ENCODE data around the gene RPL12. TPM values are rescaled to one million over a fixed set of nuclear protein-coding genes. Genes with fewer than 3 reads are reported as not detected.

RPL12 gene
- total RNA-seq, 4 donors from 2014 or later = 1,054 to 2,042 (median 1,540) TPM

DNA sequence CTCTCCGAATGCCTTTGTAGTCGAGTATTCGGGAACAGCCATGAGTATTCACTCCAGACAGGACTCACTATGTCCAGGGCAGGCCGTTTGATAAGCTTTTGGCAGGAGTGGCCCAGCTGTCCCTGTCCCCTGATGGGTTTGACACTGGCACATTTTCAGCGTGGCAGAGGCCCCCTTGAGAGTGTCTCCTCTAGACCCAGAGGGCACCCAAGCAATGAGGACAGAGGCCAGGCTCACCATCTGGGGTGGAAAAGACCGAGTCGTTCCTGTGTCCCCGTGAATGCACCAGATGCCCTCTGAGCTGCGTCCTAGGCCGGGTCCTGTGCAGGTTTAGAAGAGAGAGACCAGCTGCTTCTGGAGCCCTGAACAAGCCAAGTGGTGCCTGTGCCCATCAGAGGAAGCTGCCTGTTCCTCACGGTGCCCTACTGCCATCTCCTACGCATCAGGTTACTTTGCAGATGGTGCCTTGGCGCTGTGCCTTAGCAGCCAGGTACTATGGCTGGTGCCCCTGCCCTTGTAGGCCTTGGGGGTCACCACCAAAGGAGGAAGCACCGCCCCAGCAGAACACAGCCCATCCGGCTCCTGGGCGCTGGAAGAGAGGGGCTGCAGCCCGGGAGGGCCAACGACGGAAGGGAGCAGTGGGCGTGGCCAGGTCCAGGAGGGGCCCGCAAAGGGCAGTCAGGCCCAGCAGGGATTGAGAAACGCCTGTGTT lies 42.5 kb upstream of the RPL12 start:
- Histone ChIP-seq H3K27me3 (no peaks in the 10 kb centered on the region), H3K4me3 (no peak overlapping the region), H3K36me3 (peaks cover 0 to 11% (median 0%) of the 10 kb centered on the region in 4 donors), H3K27ac (peak overlapping the region in 2 of 4 donors; percentile 83 to 88), H3K4me1 (peaks cover 0 to 21% (median 20%) of the 10 kb centered on the region in 4 donors), H3K9me3 (no peaks in the 10 kb centered on the region)
- in situ Hi-C loops (cut with MboI; ENCODE audit: low pct_ligation_motif_present in 1 of 4, low pct_unique_long_range_greater_than_20kb in 1 of 4, low sequenced_read_pairs in 3 of 4) = no loop called here
- intact Hi-C loops (cut with DNase I; ENCODE audit: low total_unique reads) = no loop called here
- DNase-seq = no peak
- TF ChIP-seq POLR2AphosphoS5 (IDR thresholded peaks at IDR 0.05) (no peak), EP300 (IDR thresholded peaks at IDR 0.05; ENCODE audit: low read depth) (no peak), POLR2A (IDR thresholded peaks at IDR 0.05) (no peak), CTCF (IDR thresholded peaks at IDR 0.05) (no peak)
- WGBS, 2 donors (ENCODE audit: low coverage in 1 of 2) = 90 to 91% methylated on average over 4 to 21 of the region's 22 CpGs

GRCh38 chr9:127492616-127493015 lies 41.4 kb upstream of the RPL12 start:
- H3K27ac ChIP-seq = no peak overlapping the region
- H3K36me3 ChIP-seq = peaks cover 0 to 12% (median 0%) of the 10 kb centered on the region in 4 donors
- no peaks in the 10 kb centered on the region for H3K27me3 ChIP-seq
- in situ Hi-C loops (cut with MboI; ENCODE audit: low pct_ligation_motif_present in 1 of 4, low pct_unique_long_range_greater_than_20kb in 1 of 4, low sequenced_read_pairs in 3 of 4) (no loop called here), intact Hi-C loops (cut with DNase I; ENCODE audit: low total_unique reads) (no loop called here)
- WGBS, 2 donors (ENCODE audit: low coverage in 1 of 2) = 90% methylated on average over 14 of the region's 14 CpGs; no CpG with 5 or more reads in 1 of the 2 donors
- TF ChIP-seq CTCF (IDR thresholded peaks at IDR 0.05) (no peak), EP300 (IDR thresholded peaks at IDR 0.05; ENCODE audit: low read depth) (no peak), POLR2A (IDR thresholded peaks at IDR 0.05) (no peak), POLR2AphosphoS5 (IDR thresholded peaks at IDR 0.05) (no peak)
- no peak overlapping the region for H3K4me3 ChIP-seq
- no peaks in the 10 kb centered on the region for H3K9me3 ChIP-seq
- peaks cover 0 to 21% (median 20%) of the 10 kb centered on the region in 4 donors for H3K4me1 ChIP-seq
- DNase-seq = no peak

DNA sequence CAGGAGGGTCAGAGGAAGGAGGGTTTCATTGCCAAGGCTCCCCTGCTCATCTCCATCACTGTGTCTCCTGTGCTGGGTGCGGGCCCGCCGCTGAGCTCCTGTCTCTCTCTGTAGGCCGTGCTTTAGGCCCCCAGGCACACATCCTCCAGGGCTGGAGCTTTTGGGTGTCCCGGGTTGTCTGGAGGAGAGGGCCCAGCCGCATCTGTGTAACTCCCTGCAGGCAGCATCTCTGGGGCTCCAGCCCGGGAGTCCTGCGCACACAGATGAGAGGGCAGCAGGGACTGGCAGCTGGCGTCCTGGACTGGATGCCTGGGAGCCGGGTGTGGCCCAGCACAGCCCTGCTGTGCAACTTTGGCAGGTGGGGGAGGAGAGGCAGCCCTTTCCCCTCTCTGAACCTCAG lies 40.3 kb upstream of the RPL12 start:
- no peak for DNase-seq
- no peaks in the 10 kb centered on the region for H3K9me3 ChIP-seq
- 77% methylated on average over 10 of the region's 10 CpGs; no CpG with 5 or more reads in 1 of the 2 donors for WGBS, 2 donors (ENCODE audit: low coverage in 1 of 2)
- TF ChIP-seq POLR2AphosphoS5 (IDR thresholded peaks at IDR 0.05) (no peak), EP300 (IDR thresholded peaks at IDR 0.05; ENCODE audit: low read depth) (no peak), POLR2A (IDR thresholded peaks at IDR 0.05) (no peak), CTCF (IDR thresholded peaks at IDR 0.05) (no peak)
- peaks cover 0 to 21% (median 19%) of the 10 kb centered on the region in 4 donors for H3K4me1 ChIP-seq
- no peaks in the 10 kb centered on the region for H3K27me3 ChIP-seq
- in situ Hi-C loops (cut with MboI; ENCODE audit: low pct_ligation_motif_present in 1 of 4, low pct_unique_long_range_greater_than_20kb in 1 of 4, low sequenced_read_pairs in 3 of 4) = no loop called here
- H3K36me3 ChIP-seq = peaks cover 0 to 12% (median 0%) of the 10 kb centered on the region in 4 donors
- no peak overlapping the region for H3K4me3 ChIP-seq
- intact Hi-C loops (cut with DNase I; ENCODE audit: low total_unique reads) = no loop called here
- H3K27ac ChIP-seq = no peak overlapping the region

- no peak overlapping the region for H3K27ac ChIP-seq
- H3K4me1 ChIP-seq = peaks cover 0 to 17% (median 14%) of the 10 kb centered on the region in 4 donors
- in situ Hi-C loops (cut with MboI; ENCODE audit: low pct_ligation_motif_present in 1 of 4, low pct_unique_long_range_greater_than_20kb in 1 of 4, low sequenced_read_pairs in 3 of 4) (no loop called here), intact Hi-C loops (cut with DNase I; ENCODE audit: low total_unique reads) (no loop called here)
- no peaks in the 10 kb centered on the region for H3K27me3 ChIP-seq
- H3K9me3 ChIP-seq = no peaks in the 10 kb centered on the region
- no peak for DNase-seq
- no peak for TF ChIP-seq EP300 (IDR thresholded peaks at IDR 0.05; ENCODE audit: low read depth)
- TF ChIP-seq POLR2A (IDR thresholded peaks at IDR 0.05) = no peak
- TF ChIP-seq CTCF (IDR thresholded peaks at IDR 0.05) = no peak
- 84 to 87% methylated on average over 6 to 9 of the region's 9 CpGs for WGBS, 2 donors (ENCODE audit: low coverage in 1 of 2)
- no peak overlapping the region for H3K4me3 ChIP-seq
- H3K36me3 ChIP-seq = peaks cover 0 to 12% (median under 1%) of the 10 kb centered on the region in 4 donors
Measured at GRCh38 chr9:127490535-127491230, 39.5 kb upstream of the RPL12 start.
